Endometrial microvascular endothelial cells (primary cell): ENCODE data around the gene KLK12. TPM values are rescaled to one million over a fixed set of nuclear protein-coding genes. Genes with fewer than 3 reads are reported as not detected.

Experiments used
- in situ Hi-C: cut with HindIII; loops from 2 replicates; pipeline ENCODE4 v1.10.0; 2017; ENCODE audit warnings: low sequenced_read_pairs, low pct_unique_long_range_greater_than_20kb; ENCODE audit errors: inconsistent ontology term
- total RNA-seq: library from RNA; depleted of rRNA; stranded (reverse); fragments of >200 nt; gene quantifications from one replicate; pipeline ENCODE4 v1.2.3, GENCODE V29; 2015; ENCODE audit errors: inconsistent ontology term

Gene KLK12
- not detected for total RNA-seq

- in situ Hi-C loops: no loop called here
Measured at GRCh38 chr19:51034704-51035103, at the start of gene KLK12. Gene KLK12, minus strand, starts transcription at chr19:51035002. Its CDS starts 381 bp downstream, at chr19:51034621.

GRCh38 chr19:51084505-51084904 is 49.7 kb upstream of the KLK12 start:
- in situ Hi-C loops: no loop called here

- in situ Hi-C loops: no loop called here
Measured at GRCh38 chr19:51083783-51084182, 49.0 kb upstream of the KLK12 start.

- in situ Hi-C loops: no loop called here
Measured at GRCh38 chr19:51083181-51083580, 48.4 kb upstream of the KLK12 start.

- in situ Hi-C loops: no loop called here
Measured at GRCh38 chr19:51082611-51083010, 47.8 kb upstream of the KLK12 start, which contains the start of gene KLK14. Gene KLK14, minus strand, starts transcription at chr19:51082887. Its CDS starts 273 bp downstream, at chr19:51082614.

- in situ Hi-C loops: no loop called here
Measured at GRCh38 chr19:51081476-51081875, 46.7 kb upstream of the KLK12 start.

- in situ Hi-C loops: no loop called here
Measured at GRCh38 chr19:51079481-51080110, 44.8 kb upstream of the KLK12 start.

- in situ Hi-C loops: no loop called here
Measured at GRCh38 chr19:51078731-51079130, 43.9 kb upstream of the KLK12 start.

GRCh38 chr19:51078104-51078503 is 43.3 kb upstream of the KLK12 start:
- in situ Hi-C loops: no loop called here

GRCh38 chr19:51076631-51077213 is 41.9 kb upstream of the KLK12 start:
- in situ Hi-C loops: no loop called here

GRCh38 chr19:51075998-51076397 is 41.2 kb upstream of the KLK12 start:
- in situ Hi-C loops: no loop called here

GRCh38 chr19:51071095-51071405 is 36.2 kb upstream of the KLK12 start:
- in situ Hi-C loops: no loop called here

GRCh38 chr19:51070334-51071094 is 35.7 kb upstream of the KLK12 start:
- in situ Hi-C loops: no loop called here

GRCh38 chr19:51066393-51067186 is 31.8 kb upstream of the KLK12 start:
- in situ Hi-C loops: no loop called here

- in situ Hi-C loops: no loop called here
Measured at GRCh38 chr19:51065221-51065960, 30.6 kb upstream of the KLK12 start.

GRCh38 chr19:51064534-51065220 is 29.9 kb upstream of the KLK12 start, which contains the start of gene KLK13:
Gene KLK13, minus strand, starts transcription at chr19:51065092. Its CDS starts 25 bp downstream, at chr19:51065067.
- in situ Hi-C loops: no loop called here

GRCh38 chr19:51063664-51064063 is 28.9 kb upstream of the KLK12 start:
- in situ Hi-C loops: no loop called here

GRCh38 chr19:51060973-51061372 is 26.2 kb upstream of the KLK12 start:
- in situ Hi-C loops: no loop called here
